A549 treated with CORT108297 at 1 μM for 4 hours (cell line): ENCODE data around the gene RIPK3. TPM values are rescaled to one million over a fixed set of nuclear protein-coding genes. Genes with fewer than 3 reads are reported as not detected.

Experiments used
- total RNA-seq: library from RNA; stranded (reverse); fragments of 200-300 nt; extraction: Qiagen RNA extraction; gene quantifications from 5 replicates; pipeline ENCODE4 v1.2.3, GENCODE V29; 2022

RIPK3 gene
- total RNA-seq: not detected in 5 replicates

DNA sequence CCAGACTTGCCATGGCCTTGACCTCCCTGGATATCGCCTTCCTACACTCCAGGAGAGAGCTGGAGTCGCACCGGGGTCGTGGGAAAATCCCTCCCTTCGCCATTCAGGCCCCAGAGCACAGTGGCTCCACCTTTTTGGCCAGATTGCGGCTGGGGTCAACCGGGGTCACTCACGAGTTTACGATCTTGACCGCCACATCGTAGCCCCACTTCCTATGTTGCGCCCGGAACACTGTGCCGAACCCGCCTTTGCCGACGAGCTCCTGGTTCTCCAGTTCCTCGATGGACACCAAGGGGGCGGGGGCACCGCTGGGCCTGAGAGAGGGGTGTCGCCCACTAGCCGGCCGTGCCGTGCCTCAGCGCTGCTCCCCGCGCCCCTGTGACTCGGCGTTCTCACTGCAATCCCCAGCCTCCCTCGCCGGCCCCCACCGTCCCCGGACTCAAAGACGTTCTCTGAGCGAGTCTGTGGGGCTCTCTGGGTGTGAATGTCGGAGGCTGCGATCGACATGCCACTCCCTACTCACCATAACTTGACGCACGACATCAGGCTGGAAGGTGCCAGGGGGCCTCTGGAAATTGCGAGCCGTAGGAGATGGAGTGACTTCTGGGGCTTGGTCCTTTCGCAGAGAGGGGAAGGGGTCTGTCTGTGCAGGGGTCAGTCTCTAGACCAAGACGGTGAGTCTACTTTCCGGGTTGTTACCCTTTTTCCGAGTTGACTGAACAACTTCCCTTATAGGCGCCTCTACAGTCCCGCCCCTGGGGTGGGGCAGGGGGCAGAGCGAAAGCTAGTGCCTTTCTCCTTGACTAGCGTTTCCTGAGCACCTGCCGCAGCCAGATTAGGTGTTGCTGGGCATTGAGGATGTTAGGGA is at the start of gene RIPK3:
TSS of gene RIPK3 (minus strand) at position 708 of the 868 bp plus-strand sequence. CDS start at position 543, 165 bp downstream.

DNA sequence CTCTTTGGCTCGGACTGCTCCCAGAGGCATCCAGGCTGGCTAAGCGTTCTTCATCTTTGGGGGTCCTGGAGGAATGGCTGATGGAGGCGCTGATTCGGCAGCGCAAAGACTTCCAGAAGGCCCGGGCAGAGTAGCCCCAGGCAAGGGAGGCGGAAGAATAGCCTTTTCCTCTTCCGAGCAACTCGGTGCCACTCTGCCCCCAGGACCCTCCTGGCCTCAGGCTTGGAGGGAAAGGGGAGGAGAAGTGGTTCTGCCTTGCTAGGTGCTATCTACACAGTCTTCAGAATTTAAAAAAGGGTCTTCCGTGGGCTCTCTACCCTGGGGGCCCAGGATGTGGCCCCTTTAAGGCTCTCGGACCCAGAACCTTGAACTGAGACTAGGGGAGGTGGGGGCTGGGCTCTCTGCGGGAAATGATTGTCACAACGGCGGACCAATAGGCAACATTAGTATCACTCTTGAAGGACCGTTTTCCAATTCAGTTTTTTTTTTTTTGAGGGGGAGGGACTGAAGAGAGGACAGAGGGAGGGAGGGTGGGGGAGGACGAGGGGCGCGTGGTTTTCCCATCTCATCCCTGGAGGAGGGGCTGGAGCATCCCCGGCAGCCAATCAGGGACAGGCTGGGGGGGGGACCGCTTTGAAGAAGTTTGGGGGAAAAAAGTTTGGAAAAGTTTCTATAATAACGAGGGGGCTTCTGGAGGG is 27.9 kb upstream of the RIPK3 start, which contains the start of gene NFATC4:
TSS of gene NFATC4 (plus strand) at position 671 of the 698 bp plus-strand sequence. CDS start 157 bp downstream, outside the sequence.

DNA sequence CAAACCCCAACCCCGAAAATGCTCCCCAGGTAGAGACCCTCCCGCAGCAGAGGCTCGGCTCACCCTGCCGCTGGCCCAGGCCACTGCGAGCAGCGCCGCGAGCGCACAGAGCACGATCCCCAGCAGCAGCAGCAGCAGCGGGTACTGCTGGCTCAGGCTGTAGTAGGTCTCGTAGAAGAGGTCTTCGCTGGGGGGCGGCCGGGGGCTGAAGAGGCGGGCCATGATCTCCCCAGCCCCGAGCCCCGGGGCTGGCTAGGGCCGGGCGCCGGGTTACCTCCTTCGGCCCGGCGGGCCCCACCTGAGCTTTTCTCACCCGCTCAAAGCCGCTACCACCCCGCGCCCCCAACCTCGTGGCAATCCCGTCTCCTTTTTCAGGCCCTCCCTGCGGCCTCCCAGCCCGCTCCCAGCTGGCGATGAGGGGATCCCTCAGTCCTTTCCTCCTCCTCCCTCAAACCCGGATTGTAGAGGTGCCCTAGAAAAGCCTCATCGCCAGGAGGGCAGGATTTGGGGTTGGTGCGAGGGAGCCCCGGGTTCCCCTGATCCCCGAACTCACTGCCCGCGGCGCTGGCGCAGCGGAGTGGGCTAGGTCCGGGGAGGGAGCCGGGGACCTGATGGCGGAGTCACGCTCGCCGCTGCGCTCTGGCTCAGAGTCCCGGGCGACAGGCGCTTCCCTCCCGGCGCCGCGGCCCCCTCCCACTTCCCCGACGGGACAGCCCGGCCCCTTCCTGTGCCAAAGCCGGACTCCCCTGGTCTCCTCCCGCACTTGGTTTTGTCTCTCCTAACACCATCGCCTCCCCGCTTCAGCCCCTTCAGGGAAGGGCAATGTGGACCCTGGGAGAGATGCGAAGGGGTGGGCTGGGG is 5.1 kb downstream of the RIPK3 start, which contains the start of gene ADCY4:
TSS of gene ADCY4 (minus strand) at position 641 of the 861 bp plus-strand sequence. CDS start at position 222, 419 bp downstream.

DNA sequence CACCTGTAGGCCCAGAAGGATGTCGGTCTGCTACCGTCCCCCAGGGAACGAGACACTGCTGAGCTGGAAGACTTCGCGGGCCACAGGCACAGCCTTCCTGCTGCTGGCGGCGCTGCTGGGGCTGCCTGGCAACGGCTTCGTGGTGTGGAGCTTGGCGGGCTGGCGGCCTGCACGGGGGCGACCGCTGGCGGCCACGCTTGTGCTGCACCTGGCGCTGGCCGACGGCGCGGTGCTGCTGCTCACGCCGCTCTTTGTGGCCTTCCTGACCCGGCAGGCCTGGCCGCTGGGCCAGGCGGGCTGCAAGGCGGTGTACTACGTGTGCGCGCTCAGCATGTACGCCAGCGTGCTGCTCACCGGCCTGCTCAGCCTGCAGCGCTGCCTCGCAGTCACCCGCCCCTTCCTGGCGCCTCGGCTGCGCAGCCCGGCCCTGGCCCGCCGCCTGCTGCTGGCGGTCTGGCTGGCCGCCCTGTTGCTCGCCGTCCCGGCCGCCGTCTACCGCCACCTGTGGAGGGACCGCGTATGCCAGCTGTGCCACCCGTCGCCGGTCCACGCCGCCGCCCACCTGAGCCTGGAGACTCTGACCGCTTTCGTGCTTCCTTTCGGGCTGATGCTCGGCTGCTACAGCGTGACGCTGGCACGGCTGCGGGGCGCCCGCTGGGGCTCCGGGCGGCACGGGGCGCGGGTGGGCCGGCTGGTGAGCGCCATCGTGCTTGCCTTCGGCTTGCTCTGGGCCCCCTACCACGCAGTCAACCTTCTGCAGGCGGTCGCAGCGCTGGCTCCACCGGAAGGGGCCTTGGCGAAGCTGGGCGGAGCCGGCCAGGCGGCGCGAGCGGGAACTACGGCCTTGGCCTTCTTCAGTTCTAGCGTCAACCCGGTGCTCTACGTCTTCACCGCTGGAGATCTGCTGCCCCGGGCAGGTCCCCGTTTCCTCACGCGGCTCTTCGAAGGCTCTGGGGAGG is 28.9 kb downstream of the RIPK3 start, which contains the start of gene LTB4R:
TSS of gene LTB4R (plus strand) at position 857 of the 959 bp plus-strand sequence. CDS start 4,150 bp downstream, outside the sequence.

DNA sequence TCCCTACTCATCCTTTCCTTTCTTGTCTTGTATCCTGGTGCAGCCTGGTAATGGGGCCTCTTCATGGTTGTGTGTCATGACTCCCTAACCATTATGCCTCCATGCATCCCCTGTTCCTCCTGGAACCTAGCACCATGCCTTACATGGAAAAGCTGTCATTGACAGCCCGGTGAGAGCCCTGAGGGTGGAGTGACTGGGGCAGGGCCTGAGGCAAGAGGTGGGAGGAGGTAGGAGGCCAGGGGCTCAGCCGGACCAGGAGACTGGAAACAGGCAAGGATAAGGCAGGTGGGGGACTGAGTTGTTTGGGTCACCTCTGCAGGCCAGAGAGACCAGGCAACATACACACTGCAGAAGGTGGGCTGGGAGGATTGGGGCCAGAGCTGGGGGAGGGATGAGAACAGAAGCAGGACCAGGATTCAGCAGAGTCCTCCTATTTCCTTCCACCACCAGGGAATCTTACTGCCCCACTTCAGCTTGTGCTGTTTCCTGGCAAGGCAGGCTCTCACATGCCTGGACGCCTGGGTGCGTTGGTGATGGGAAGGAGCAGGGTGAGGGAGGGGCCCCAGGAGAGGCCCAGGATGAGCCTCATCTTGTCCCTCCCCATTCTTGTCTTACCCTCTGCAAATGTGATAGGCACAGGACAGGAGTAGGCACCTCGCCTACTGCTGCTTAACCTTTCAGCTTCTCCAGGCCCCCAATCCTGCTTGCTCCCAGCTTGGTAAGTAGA is 30.1 kb downstream of the RIPK3 start, which contains the start of gene LTB4R2:
TSS of gene LTB4R2 (plus strand) at position 603 of the 727 bp plus-strand sequence. CDS start 525 bp downstream, outside the sequence.

DNA sequence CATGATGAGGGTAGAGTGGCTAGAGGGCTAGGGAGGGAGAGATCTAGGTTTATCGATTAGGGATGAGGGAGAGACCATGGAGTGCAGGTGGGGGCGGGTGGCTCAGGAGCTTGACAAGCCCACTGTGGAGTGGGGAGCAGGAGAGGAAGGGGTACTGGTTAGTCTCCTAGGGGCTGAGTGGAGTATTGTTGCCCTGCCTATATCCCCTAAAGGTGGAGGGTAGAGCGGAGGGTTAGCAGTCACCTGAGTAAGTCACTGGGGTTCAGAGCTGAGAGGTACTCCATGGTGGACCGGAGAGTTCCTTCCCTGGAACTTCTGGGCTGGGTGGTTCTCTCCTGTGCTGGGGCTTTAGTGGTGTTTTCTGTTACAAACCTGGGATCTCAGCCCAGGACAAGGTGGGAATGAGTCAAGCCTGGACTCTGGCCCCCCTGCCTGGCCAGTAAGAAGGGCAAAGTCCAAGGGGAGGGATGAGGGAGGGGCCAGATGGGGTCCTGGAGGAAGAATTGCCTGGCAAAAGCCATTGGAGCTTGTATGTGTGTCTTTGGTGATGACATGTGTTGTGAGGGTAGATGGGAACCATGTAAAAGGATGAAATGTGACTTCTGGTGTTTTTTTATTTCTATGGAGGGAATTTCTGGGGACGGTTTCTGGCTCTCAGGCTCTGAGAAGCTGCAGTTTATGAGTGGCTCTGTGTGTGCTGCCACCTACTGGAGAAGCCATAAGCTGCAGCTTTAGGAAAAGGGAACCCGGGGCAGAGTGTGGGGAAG is 32.0 kb downstream of the RIPK3 start, which contains the start of gene CIDEB:
TSS of gene CIDEB (minus strand) at position 403 of the 767 bp plus-strand sequence. CDS start at position 284, 119 bp downstream.

DNA sequence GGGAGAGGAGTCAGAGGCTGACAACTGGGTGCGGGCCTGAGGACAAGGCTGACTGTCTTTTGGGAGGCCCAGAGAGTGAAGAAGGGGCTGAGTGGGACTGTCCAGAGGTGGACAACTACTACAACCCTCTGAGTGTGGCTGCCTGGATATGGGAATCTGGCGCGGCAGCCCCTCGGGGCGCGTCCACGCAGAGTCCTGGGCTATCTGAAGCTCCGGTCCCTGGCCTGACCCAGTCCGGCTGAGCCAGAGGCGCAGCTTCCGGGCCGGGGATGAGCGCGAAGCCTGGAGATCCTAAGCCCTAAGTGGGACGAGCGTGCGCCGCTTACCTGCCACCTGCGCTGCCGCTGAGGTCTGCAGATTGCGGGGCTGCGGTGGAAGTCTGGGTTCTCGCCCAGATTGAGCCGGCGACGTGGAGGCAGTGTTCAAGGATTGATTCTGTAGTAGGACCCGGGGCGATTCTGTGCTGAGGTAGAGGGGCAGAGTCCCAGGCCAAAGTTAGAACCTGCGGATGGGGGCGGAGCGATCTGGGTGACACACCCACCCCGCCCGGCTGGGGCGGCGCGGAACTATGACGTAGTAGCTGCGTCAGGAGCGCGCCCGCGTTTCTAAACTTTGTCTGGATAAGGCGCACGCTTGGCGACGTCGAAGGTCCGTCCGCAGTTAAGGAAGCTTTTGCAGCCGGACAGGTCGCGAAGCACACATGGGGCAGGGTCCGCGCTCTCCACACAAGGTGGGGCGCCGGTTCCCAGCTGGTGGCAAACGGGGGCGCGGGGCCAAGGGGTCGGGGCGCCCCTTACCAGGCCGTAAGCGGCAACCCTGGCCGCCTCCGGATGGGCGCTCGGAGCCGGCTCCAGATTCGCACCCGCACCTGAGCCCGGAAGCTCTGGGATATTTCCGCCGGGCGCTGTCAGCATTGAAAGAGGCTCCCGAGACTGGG is 40.3 kb downstream of the RIPK3 start, which contains the start of the genes DHRS1 and NOP9:
TSS of gene DHRS1 (minus strand) at position 526 of the 937 bp plus-strand sequence. CDS start 674 bp downstream, outside the sequence.
TSS of gene NOP9 (plus strand) at position 596 of the 937 bp plus-strand sequence. CDS start at position 701, 105 bp downstream.

Other genes starting within 250 kb of the RIPK3 start
- 15.8 to 22.3 TPM (median 20.7 TPM) in 5 replicates for gene PCK2, start 245.7 kb downstream of the RIPK3 start, total RNA-seq
- 19.4 to 24.7 TPM (median 20.5 TPM) in 5 replicates for gene DCAF11, start 225.2 kb downstream of the RIPK3 start, total RNA-seq
- 0.60 to 1.1 TPM (median 0.97 TPM) in 5 replicates for gene NRL, start 225.0 kb downstream of the RIPK3 start, total RNA-seq
- 0.07 to 0.15 TPM in 2 of 5 replicates, not detected in the others for gene FITM1, start 209.3 kb downstream of the RIPK3 start, total RNA-seq
- gene PSME1, start 203.8 kb downstream of the RIPK3 start, total RNA-seq: 161 to 192 TPM (median 170 TPM) in 5 replicates
- gene EMC9, start 198.4 kb downstream of the RIPK3 start, total RNA-seq: 49.0 to 66.1 TPM (median 64.4 TPM) in 5 replicates
- gene PSME2, start 193.4 kb downstream of the RIPK3 start, total RNA-seq: 158 to 201 TPM (median 173 TPM) in 5 replicates
- 19.4 to 37.6 TPM (median 29.7 TPM) in 5 replicates for gene RNF31, start 192.5 kb downstream of the RIPK3 start, total RNA-seq
- gene IRF9, start 178.7 kb downstream of the RIPK3 start, total RNA-seq: 17.6 to 21.5 TPM (median 19.7 TPM) in 5 replicates
- gene REC8, start 167.9 kb downstream of the RIPK3 start, total RNA-seq: 2.6 to 8.3 TPM (median 4.8 TPM) in 5 replicates
- 78.9 to 89.8 TPM (median 88.2 TPM) in 5 replicates for gene IPO4, start 151.2 kb downstream of the RIPK3 start, total RNA-seq
- 62.6 to 70.9 TPM (median 69.7 TPM) in 5 replicates for gene TM9SF1, start 144.6 kb downstream of the RIPK3 start, total RNA-seq
- gene TSSK4, start 134.3 kb downstream of the RIPK3 start, total RNA-seq: not detected in 5 replicates
- 75.4 to 107 TPM (median 77.3 TPM) in 5 replicates for gene CHMP4A, start 126.5 kb downstream of the RIPK3 start, total RNA-seq
- 30.3 to 32.5 TPM (median 31.5 TPM) in 5 replicates for gene MDP1, start 123.9 kb downstream of the RIPK3 start, total RNA-seq
- 441 to 466 TPM (median 453 TPM) in 5 replicates for gene NEDD8, start 107.6 kb downstream of the RIPK3 start, total RNA-seq
- gene GMPR2, start 107.1 kb downstream of the RIPK3 start, total RNA-seq: 55.1 to 62.8 TPM (median 56.6 TPM) in 5 replicates
- 34.5 to 39.1 TPM (median 37.5 TPM) in 5 replicates for gene TINF2, start 97.4 kb downstream of the RIPK3 start, total RNA-seq
- gene TGM1, start 76.8 kb downstream of the RIPK3 start, total RNA-seq: 0.65 to 1.3 TPM (median 1.1 TPM) in 5 replicates
- gene RABGGTA, start 68.4 kb downstream of the RIPK3 start, total RNA-seq: 14.9 to 18.6 TPM (median 18.0 TPM) in 5 replicates
- 11.3 to 14.7 TPM (median 12.9 TPM) in 5 replicates for gene DHRS1, start 40.2 kb downstream of the RIPK3 start, total RNA-seq
- 14.5 to 19.5 TPM (median 17.5 TPM) in 5 replicates for gene NOP9, start 40.1 kb downstream of the RIPK3 start, total RNA-seq
- 0.18 to 0.66 TPM (median 0.20 TPM) in 5 replicates for gene CIDEB, start 32.0 kb downstream of the RIPK3 start, total RNA-seq
- 2.2 to 6.0 TPM (median 5.7 TPM) in 5 replicates for gene LTB4R2, start 29.9 kb downstream of the RIPK3 start, total RNA-seq
- gene LTB4R, start 28.5 kb downstream of the RIPK3 start, total RNA-seq: 3.7 to 7.0 TPM (median 6.4 TPM) in 5 replicates
- gene ADCY4, start 4.9 kb downstream of the RIPK3 start, total RNA-seq: not detected in 5 replicates
- gene NFATC4, start 28.2 kb upstream of the RIPK3 start, total RNA-seq: 0.10 to 0.41 TPM (median 0.23 TPM) in 5 replicates
- gene NYNRIN, start 59.0 kb upstream of the RIPK3 start, total RNA-seq: 0.15 to 0.25 TPM (median 0.21 TPM) in 5 replicates
- 0.81 to 1.5 TPM (median 1.4 TPM) in 5 replicates for gene CBLN3, start 89.7 kb upstream of the RIPK3 start, total RNA-seq
- gene KHNYN, start 90.0 kb upstream of the RIPK3 start, total RNA-seq: 23.0 to 32.2 TPM (median 27.1 TPM) in 5 replicates
- 42.4 to 55.2 TPM (median 51.6 TPM) in 5 replicates for gene SDR39U1, start 102.8 kb upstream of the RIPK3 start, total RNA-seq
- gene CMA1, start 168.3 kb upstream of the RIPK3 start, total RNA-seq: not detected in 5 replicates
- gene CTSG, start 236.3 kb upstream of the RIPK3 start, total RNA-seq: not detected in 5 replicates